ENCODE results near the gene ATG101.

ATG101 gene

GRCh38 chr12:52069327-52070184, at the start of gene ATG101:
TSS of gene ATG101 (plus strand) at chr12:52069978. CDS start at chr12:52073651, 3,673 bp downstream.
- DNase-seq (ENCODE audit: low read depth), result peak; percentile 94

GRCh38 chr12:52020539-52021336, 49.0 kb upstream of the ATG101 start:
- DNase-seq (ENCODE audit: low read depth), result no peak

GRCh38 chr12:52022841-52023181, 47.0 kb upstream of the ATG101 start:
- no peak for DNase-seq (ENCODE audit: low read depth)

GRCh38 chr12:52023182-52023975, 46.4 kb upstream of the ATG101 start:
- DNase-seq (ENCODE audit: low read depth), result no peak

- DNase-seq (ENCODE audit: low read depth), result no peak
These were observed 45.6 kb upstream of the ATG101 start for GRCh38 chr12:52023976-52024688.

GRCh38 chr12:52024845-52025230, 44.9 kb upstream of the ATG101 start:
- no peak for DNase-seq (ENCODE audit: low read depth)

- DNase-seq (ENCODE audit: low read depth), result no peak
These were observed 43.5 kb upstream of the ATG101 start for GRCh38 chr12:52026263-52026662.

- no peak for DNase-seq (ENCODE audit: low read depth)
These were observed 42.5 kb upstream of the ATG101 start for GRCh38 chr12:52027085-52027843.

- DNase-seq (ENCODE audit: low read depth), result no peak
These were observed 40.1 kb upstream of the ATG101 start for GRCh38 chr12:52029685-52030084.

- no peak for DNase-seq (ENCODE audit: low read depth)
These were observed 37.4 kb upstream of the ATG101 start for GRCh38 chr12:52032446-52032803.

GRCh38 chr12:52032804-52033445, 36.9 kb upstream of the ATG101 start:
- peak; percentile 65 for DNase-seq (ENCODE audit: low read depth)

GRCh38 chr12:52033446-52034140, 36.2 kb upstream of the ATG101 start:
- DNase-seq (ENCODE audit: low read depth), result no peak

GRCh38 chr12:52035190-52035589, 34.6 kb upstream of the ATG101 start:
- no peak for DNase-seq (ENCODE audit: low read depth)

GRCh38 chr12:52035926-52036325, 33.9 kb upstream of the ATG101 start:
- DNase-seq (ENCODE audit: low read depth), result no peak

- no peak for DNase-seq (ENCODE audit: low read depth)
These were observed 33.1 kb upstream of the ATG101 start for GRCh38 chr12:52036587-52037171.

- DNase-seq (ENCODE audit: low read depth), result no peak
These were observed 32.4 kb upstream of the ATG101 start for GRCh38 chr12:52037248-52037861.

GRCh38 chr12:52038447-52038846, 31.3 kb upstream of the ATG101 start:
- DNase-seq (ENCODE audit: low read depth), result no peak

- no peak for DNase-seq (ENCODE audit: low read depth)
These were observed 28.7 kb upstream of the ATG101 start for GRCh38 chr12:52041035-52041434.

- DNase-seq (ENCODE audit: low read depth), result no peak
These were observed 28.1 kb upstream of the ATG101 start for GRCh38 chr12:52041695-52042123.
